Fibroblast of lung (primary cell): ENCODE results near the gene ATXN7L3. TPM values are rescaled to one million over a fixed set of nuclear protein-coding genes. Genes with fewer than 3 reads are reported as not detected.
"Not testable (repeated sequence)": the region's sequence is repeated elsewhere in the genome, so short reads cannot be mapped to it uniquely, and the experiment has no call there.

ENCODE experiments used
- DNase-seq, 2 donors: peaks; one replicate each; pipeline versions ENCODE4 v3.0.0 to v3.0.0-alpha.2; 2010; ENCODE audit warnings: low read depth in 2 of 2
- H2AFZ ChIP-seq: 2 replicates; pipeline ENCODE4 v1.5.1; 2012; ENCODE audit warnings: low read length, control low read depth, inconsistent platforms
- H3K27ac ChIP-seq: 2 replicates; pipeline ENCODE4 v1.5.1; 2011; ENCODE audit warnings: low read length, control low read depth; ENCODE audit not compliant: insufficient read depth
- H3K27me3 ChIP-seq: 2 replicates; pipeline ENCODE4 v1.5.1; 2011; ENCODE audit warnings: mild to moderate bottlenecking, low read length; ENCODE audit not compliant: control insufficient read depth, insufficient read depth
- H3K36me3 ChIP-seq: 2 replicates; pipeline ENCODE4 v1.5.1; 2011; ENCODE audit warnings: low read length; ENCODE audit not compliant: control insufficient read depth, insufficient read depth
- H3K4me1 ChIP-seq: 2 replicates; pipeline ENCODE4 v1.5.1; 2011; ENCODE audit warnings: low read length; ENCODE audit not compliant: control insufficient read depth, insufficient read depth; ENCODE audit errors: extremely low read depth
- H3K4me2 ChIP-seq: 2 replicates; pipeline ENCODE4 v1.5.1; 2011; ENCODE audit warnings: low read length, control low read depth; ENCODE audit not compliant: insufficient read depth; ENCODE audit errors: extremely low read depth
- H3K4me3 ChIP-seq, 4 experiments: fragments of 200-600 bp in 1 of 4; sonication (generic) in 1 of 4; replicated peaks in 1 of 4; 2 replicates each; pipeline ENCODE4 v1.5.1; 2011 to 2016; ENCODE audit warnings: low read length in 4 of 4, low read depth in 3 of 4, mild to moderate bottlenecking in 3 of 4, control low read depth in 2 of 4, inconsistent platforms in 1 of 4, mixed read lengths in 1 of 4; ENCODE audit not compliant: insufficient read depth in 1 of 4; ENCODE audit errors: control extremely low read depth in 1 of 4
- H3K79me2 ChIP-seq: 2 replicates; pipeline ENCODE4 v1.5.1; 2012; ENCODE audit warnings: mild to moderate bottlenecking, low read length, inconsistent platforms; ENCODE audit not compliant: control insufficient read depth, insufficient read depth
- H3K9ac ChIP-seq: 2 replicates; pipeline ENCODE4 v1.5.1; 2011; ENCODE audit warnings: mild to moderate bottlenecking, low read length, control low read depth; ENCODE audit not compliant: insufficient read depth
- H3K9me3 ChIP-seq: 2 replicates; pipeline ENCODE4 v1.5.1; 2012; ENCODE audit warnings: low read depth, low read length; ENCODE audit not compliant: control insufficient read depth, insufficient read depth
- H4K20me1 ChIP-seq: 2 replicates; pipeline ENCODE4 v1.5.1; 2011; ENCODE audit warnings: low read length; ENCODE audit not compliant: control insufficient read depth, insufficient read depth; ENCODE audit errors: extremely low read depth
- EZH2 ChIP-seq: IDR thresholded peaks from 2 replicates; pipeline ENCODE4 v1.5.1; 2012; ENCODE audit warnings: low read length, control low read depth, mild to moderate bottlenecking; ENCODE audit errors: missing control alignments
- polyA plus RNA-seq, 2 donors: library from polyadenylated mRNA; depleted of rRNA in 1 of 2; stranded (reverse) in 1 of 2; unstranded in 1 of 2; fragments of >200 nt; gene quantifications; 2 replicates each; pipeline ENCODE4 v1.2.1, GENCODE V29; 2011 to 2012; ENCODE audit warnings: missing spikeins in 1 of 2
- total RNA-seq: library from RNA; depleted of rRNA; stranded (reverse); fragments of >200 nt; gene quantifications from 2 replicates; pipeline ENCODE4 v1.2.1, GENCODE V29; 2014
- TF ChIP-seq, protein P1 (sequence below), 2 donors: IDR thresholded peaks in 1 of 2; conservative IDR thresholded peaks in 1 of 2; 1 replicate in 1 of 2; 2 replicates in 1 of 2; pipeline ENCODE4 v1.5.1; 2011 to 2012; ENCODE audit warnings: low read length in 2 of 2, control low read depth in 1 of 2, inconsistent platforms in 1 of 2, low read depth in 1 of 2, mild to moderate bottlenecking in 1 of 2

Gene ATXN7L3
- total and polyA plus RNA-seq, 2 donors (not counting 1 experiment from before 2014, with no cell fraction given) = 34.8 to 36.5 TPM

DNA sequence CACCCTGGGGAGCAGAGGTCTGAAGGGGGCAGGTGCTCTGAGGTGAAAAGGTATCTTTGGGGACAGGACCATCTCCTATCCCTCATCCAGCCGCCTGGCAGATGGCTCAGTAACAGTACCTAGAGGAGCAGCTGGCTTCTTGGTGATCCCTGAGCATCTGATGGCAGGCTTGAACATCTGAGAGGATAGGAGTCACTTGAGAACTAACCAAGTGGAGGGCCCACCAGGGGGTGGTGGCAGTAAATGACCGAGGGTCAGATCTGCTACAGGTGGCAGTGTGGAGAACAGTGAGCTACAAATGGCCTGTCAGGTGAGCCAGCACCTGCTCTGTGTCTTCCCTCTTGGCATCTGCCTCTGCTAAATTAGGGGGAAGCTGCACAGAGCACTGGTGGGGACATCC lies 44.2 kb downstream of the ATXN7L3 start:
- Histone ChIP-seq H3K27me3 (no peaks in the 10 kb centered on the region), H3K4me3 (no peak overlapping the region), H3K4me1 (no peaks in the 10 kb centered on the region), H3K36me3 (peaks cover 4% of the 10 kb centered on the region), H3K9me3 (no peaks in the 10 kb centered on the region), H3K4me2 (no peak overlapping the region), H3K9ac (no peak overlapping the region), H2AFZ (no peak overlapping the region), H4K20me1 (no peaks in the 10 kb centered on the region), H3K79me2 (peaks cover 4% of the 10 kb centered on the region), H3K27ac (no peak overlapping the region)
- TF ChIP-seq EZH2 = no peak
- TF ChIP-seq, protein P1, sequence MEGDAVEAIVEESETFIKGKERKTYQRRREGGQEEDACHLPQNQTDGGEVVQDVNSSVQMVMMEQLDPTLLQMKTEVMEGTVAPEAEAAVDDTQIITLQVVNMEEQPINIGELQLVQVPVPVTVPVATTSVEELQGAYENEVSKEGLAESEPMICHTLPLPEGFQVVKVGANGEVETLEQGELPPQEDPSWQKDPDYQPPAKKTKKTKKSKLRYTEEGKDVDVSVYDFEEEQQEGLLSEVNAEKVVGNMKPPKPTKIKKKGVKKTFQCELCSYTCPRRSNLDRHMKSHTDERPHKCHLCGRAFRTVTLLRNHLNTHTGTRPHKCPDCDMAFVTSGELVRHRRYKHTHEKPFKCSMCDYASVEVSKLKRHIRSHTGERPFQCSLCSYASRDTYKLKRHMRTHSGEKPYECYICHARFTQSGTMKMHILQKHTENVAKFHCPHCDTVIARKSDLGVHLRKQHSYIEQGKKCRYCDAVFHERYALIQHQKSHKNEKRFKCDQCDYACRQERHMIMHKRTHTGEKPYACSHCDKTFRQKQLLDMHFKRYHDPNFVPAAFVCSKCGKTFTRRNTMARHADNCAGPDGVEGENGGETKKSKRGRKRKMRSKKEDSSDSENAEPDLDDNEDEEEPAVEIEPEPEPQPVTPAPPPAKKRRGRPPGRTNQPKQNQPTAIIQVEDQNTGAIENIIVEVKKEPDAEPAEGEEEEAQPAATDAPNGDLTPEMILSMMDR (conservative IDR thresholded peaks at IDR 0.05 in 1 of 2, IDR thresholded peaks at IDR 0.05 in 1 of 2; ENCODE audit: low read depth in 1 of 2, low read length in 2 of 2) = no peak
- no peak for DNase-seq

DNA sequence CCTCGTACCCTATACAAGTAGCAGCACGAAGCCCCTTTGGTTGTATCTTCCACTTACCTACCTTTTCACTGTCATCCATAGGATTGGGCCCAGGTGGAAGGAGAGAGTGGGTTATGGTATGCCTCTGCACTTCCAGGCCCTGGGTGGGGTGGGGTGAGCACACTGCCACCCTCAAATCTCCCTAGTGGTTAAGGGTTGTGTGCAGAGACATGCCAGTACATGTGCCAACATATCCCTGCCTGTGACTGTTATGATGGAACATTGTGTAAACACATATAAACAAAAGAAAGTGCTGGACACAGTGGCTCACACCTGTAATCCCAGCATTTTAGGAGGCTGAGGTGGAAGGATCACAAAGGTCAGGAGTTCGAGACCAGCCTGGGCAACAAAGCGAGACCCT lies 46.8 kb downstream of the ATXN7L3 start:
- peaks cover 4% of the 10 kb centered on the region for H3K79me2 ChIP-seq
- no peak for DNase-seq
- H3K27ac ChIP-seq = no peak overlapping the region
- TF ChIP-seq, protein P1 (conservative IDR thresholded peaks at IDR 0.05 in 1 of 2, IDR thresholded peaks at IDR 0.05 in 1 of 2; ENCODE audit: low read depth in 1 of 2, low read length in 2 of 2) = no peak
- TF ChIP-seq EZH2 = no peak
- H3K9me3 ChIP-seq = no peaks in the 10 kb centered on the region
- H3K4me2 ChIP-seq = no peak overlapping the region
- no peak overlapping the region for H3K4me3 ChIP-seq
- no peak overlapping the region for H2AFZ ChIP-seq
- H3K36me3 ChIP-seq = peaks cover 9% of the 10 kb centered on the region
- no peaks in the 10 kb centered on the region for H3K27me3 ChIP-seq
- H3K4me1 ChIP-seq = no peaks in the 10 kb centered on the region
- no peaks in the 10 kb centered on the region for H4K20me1 ChIP-seq
- H3K9ac ChIP-seq = no peak overlapping the region

DNA sequence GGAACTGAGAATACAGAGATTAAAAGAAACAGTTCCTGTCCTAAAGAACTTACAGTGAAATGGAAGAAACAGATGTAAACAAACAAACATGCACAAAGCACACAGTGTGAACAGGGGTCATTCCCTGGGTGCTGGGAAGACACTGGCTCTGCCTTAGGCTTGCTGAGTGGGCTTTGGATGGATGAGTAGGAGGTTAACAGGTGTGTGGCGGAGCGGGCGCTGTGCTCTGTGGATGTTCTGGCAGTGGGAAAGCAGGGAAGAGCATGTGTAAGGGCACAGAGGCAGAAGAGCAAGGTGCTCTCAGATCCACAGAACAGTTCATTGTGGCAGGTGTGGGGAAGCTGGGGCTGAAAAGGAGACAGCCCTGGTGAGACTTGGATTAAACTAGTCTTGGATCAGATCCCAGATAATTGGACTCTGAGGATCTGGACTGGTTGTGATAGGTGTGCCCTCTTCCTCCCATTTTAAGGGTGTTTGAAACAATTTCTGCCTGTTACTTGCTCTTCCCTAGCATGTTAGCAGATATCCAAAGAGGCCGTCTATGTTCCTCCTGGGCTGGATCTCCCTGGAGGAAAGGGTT lies 49.8 kb downstream of the ATXN7L3 start:
- Histone ChIP-seq H4K20me1 (no peaks in the 10 kb centered on the region), H3K9ac (no peak overlapping the region), H3K4me1 (no peaks in the 10 kb centered on the region), H3K36me3 (peaks cover 13% of the 10 kb centered on the region), H3K27ac (no peak overlapping the region), H3K4me2 (no peak overlapping the region), H2AFZ (no peak overlapping the region), H3K79me2 (peaks cover 4% of the 10 kb centered on the region), H3K27me3 (no peaks in the 10 kb centered on the region), H3K9me3 (no peaks in the 10 kb centered on the region), H3K4me3 (no peak overlapping the region)
- DNase-seq = no peak
- no peak for TF ChIP-seq EZH2
- TF ChIP-seq, protein P1 (conservative IDR thresholded peaks at IDR 0.05 in 1 of 2, IDR thresholded peaks at IDR 0.05 in 1 of 2; ENCODE audit: low read depth in 1 of 2, low read length in 2 of 2) = no peak

DNA sequence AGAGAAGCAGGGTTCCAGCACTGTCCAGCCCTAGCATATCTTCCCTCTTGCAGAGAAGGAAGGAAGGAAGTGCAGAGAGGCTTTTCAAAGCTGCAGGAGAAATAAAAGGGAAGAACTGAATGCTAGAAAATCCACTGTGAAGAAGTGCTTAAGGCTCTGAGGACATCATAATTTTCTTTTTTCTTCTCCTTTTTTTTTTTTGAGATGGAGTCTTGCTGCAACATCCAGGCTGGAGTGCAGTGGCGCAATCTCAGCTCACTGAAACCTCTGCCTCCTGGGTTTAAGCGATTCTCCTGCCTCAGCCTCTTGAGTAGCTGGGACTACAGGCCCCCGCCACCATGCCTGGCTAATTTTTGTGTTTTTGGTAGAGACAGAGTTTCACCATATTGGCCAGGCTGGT lies 50.6 kb downstream of the ATXN7L3 start:
- H2AFZ ChIP-seq, H3K27ac ChIP-seq, H3K4me2 ChIP-seq, H3K79me2 ChIP-seq, H3K27me3 ChIP-seq, H3K9me3 ChIP-seq, H3K4me1 ChIP-seq, H3K4me3 ChIP-seq, DNase-seq, H3K9ac ChIP-seq, H4K20me1 ChIP-seq: not testable (repeated sequence)
- H3K36me3 ChIP-seq = peaks cover 10% of the 10 kb centered on the region
